K562 (cell line): ENCODE results near the gene B4GALT5. TPM values are rescaled to one million over a fixed set of nuclear protein-coding genes. Genes with fewer than 3 reads are reported as not detected.

Experiments used
- ARID1B ChIP-seq: fragments of 450-650 bp; IDR thresholded peaks from 2 replicates; pipeline ENCODE4 v1.6.1; 2016; ENCODE audit warnings: antibody characterized with exemption, mild to moderate bottlenecking, inconsistent platforms
- HMG20A ChIP-seq: fragments of 450-650 bp; formaldehyde crosslinking; conservative IDR thresholded peaks from 2 replicates; pipeline ENCODE4 v1.4.0; 2020; ENCODE audit warnings: mild to moderate bottlenecking, mixed read lengths
- JUN ChIP-seq, 2 experiments: sonication (generic) in 1 of 2; formaldehyde crosslinking in 1 of 2; IDR thresholded peaks; 2 replicates each; pipeline versions ENCODE4 v1.6.1 to v1.8.0; 2012 to 2022; ENCODE audit warnings: borderline replicate concordance in 2 of 2, mild to moderate bottlenecking in 2 of 2, improper control_type of control experiment in 1 of 2, low read depth in 1 of 2, low read length in 1 of 2, missing genetic modification reagents in 1 of 2
- KDM1A ChIP-seq, 2 experiments: fragments of 450-650 bp; IDR thresholded peaks; 2 replicates each; pipeline ENCODE4 v1.6.1; 2016; ENCODE audit warnings: mild to moderate bottlenecking in 2 of 2
- MAFF ChIP-seq: IDR thresholded peaks from 2 replicates; pipeline ENCODE4 v1.6.1; 2012; ENCODE audit warnings: low read length, improper control_type of control experiment
- RBM15 ChIP-seq: fragments of 200-400 bp; formaldehyde crosslinking; IDR thresholded peaks from 2 replicates; pipeline ENCODE4 v1.6.1; 2018; ENCODE audit warnings: mild to moderate bottlenecking, low read length, moderate library complexity; ENCODE audit not compliant: insufficient read depth
- SPI1 ChIP-seq: IDR thresholded peaks from 2 replicates; pipeline ENCODE4 v1.6.1; 2011; ENCODE audit warnings: low read depth, low read length, control low read depth, borderline replicate concordance
- ZNF785 ChIP-seq: fragments of 250-450 bp; sonication (Bioruptor Pico); IDR thresholded peaks from 2 replicates; pipeline ENCODE4 v1.4.0; 2020; ENCODE audit warnings: mild to moderate bottlenecking
- polyA plus RNA-seq, 8 experiments: library from polyadenylated mRNA; depleted of rRNA in 4 of 8; stranded (reverse) in 5 of 8; unstranded in 3 of 8; fragments of >200 nt; fragmentation: Nextera tagmentation in 2 of 8; fragmentation: Illumina TruSeq in 1 of 8; extraction: Ambion mirVana in 2 of 8; extraction: Trizol in 1 of 8; gene quantifications; 2 replicates each; pipeline versions ENCODE4 v1.2.1 to v1.2.3, GENCODE V29; 2011 to 2014; ENCODE audit warnings: inconsistent platforms in 1 of 8, missing spikeins in 1 of 8
- total RNA-seq, 7 experiments: library from RNA; depleted of rRNA in 6 of 7; stranded (reverse); fragments of >200 nt in 6 of 7; fragmentation: Illumina TruSeq in 2 of 7; extraction: Trizol in 2 of 7; gene quantifications; 2 replicates each; pipeline versions ENCODE4 v1.2.1 to v1.2.3, GENCODE V29; 2011 to 2021; ENCODE audit warnings: low replicate concordance in 1 of 7
- TF ChIP-seq, protein P1 (sequence below): fragments of 450-650 bp; IDR thresholded peaks from 2 replicates; pipeline ENCODE4 v1.7.0; 2016; ENCODE audit warnings: borderline replicate concordance
- TF ChIP-seq, protein P2 (sequence below): fragments of 200-800 bp; sonication (Bioruptor generic); IDR thresholded peaks from 2 replicates; pipeline ENCODE4 v1.6.1; 2017; ENCODE audit warnings: missing genetic modification characterization, missing compliant biosample characterization
- TF ChIP-seq, protein P3 (sequence below), 3 experiments: IDR thresholded peaks in 2 of 3; conservative IDR thresholded peaks in 1 of 3; 2 replicates each; pipeline ENCODE4 v1.5.1; 2011 to 2012; ENCODE audit warnings: low read length in 3 of 3, mild to moderate bottlenecking in 3 of 3, control low read depth in 2 of 3, improper control_type of control experiment in 1 of 3, inconsistent platforms in 1 of 3, low read depth in 1 of 3, mixed read lengths in 1 of 3, moderate library complexity in 1 of 3; ENCODE audit not compliant: insufficient read depth in 2 of 3
- TF ChIP-seq, protein P4 (sequence below): sonication (generic); formaldehyde crosslinking; IDR thresholded peaks from 2 replicates; pipeline ENCODE4 v1.8.1; 2023; ENCODE audit warnings: mild to moderate bottlenecking, missing genetic modification reagents
- TF ChIP-seq, protein P5 (sequence below): fragments of 250-450 bp; sonication (Bioruptor Pico); IDR thresholded peaks from 2 replicates; pipeline ENCODE4 v1.4.0; 2020; ENCODE audit warnings: mild to moderate bottlenecking, moderate library complexity
- TF ChIP-seq, protein P6 (sequence below), 2 experiments: fragments of 450-650 bp in 1 of 2; sonication (generic) in 1 of 2; formaldehyde crosslinking in 1 of 2; IDR thresholded peaks in 1 of 2; conservative IDR thresholded peaks in 1 of 2; 2 replicates each; pipeline versions ENCODE4 v1.6.1 to v1.8.1; 2016 to 2023; ENCODE audit warnings: mild to moderate bottlenecking in 2 of 2, moderate library complexity in 2 of 2, inconsistent platforms in 1 of 2, missing genetic modification reagents in 1 of 2

Gene B4GALT5
- total and polyA plus RNA-seq, 9 of the 15 experiments (the other 6 are each of a cell fraction or from before 2014, with no cell fraction given): 8.5 to 32.6 (median 23.4) TPM

DNA sequence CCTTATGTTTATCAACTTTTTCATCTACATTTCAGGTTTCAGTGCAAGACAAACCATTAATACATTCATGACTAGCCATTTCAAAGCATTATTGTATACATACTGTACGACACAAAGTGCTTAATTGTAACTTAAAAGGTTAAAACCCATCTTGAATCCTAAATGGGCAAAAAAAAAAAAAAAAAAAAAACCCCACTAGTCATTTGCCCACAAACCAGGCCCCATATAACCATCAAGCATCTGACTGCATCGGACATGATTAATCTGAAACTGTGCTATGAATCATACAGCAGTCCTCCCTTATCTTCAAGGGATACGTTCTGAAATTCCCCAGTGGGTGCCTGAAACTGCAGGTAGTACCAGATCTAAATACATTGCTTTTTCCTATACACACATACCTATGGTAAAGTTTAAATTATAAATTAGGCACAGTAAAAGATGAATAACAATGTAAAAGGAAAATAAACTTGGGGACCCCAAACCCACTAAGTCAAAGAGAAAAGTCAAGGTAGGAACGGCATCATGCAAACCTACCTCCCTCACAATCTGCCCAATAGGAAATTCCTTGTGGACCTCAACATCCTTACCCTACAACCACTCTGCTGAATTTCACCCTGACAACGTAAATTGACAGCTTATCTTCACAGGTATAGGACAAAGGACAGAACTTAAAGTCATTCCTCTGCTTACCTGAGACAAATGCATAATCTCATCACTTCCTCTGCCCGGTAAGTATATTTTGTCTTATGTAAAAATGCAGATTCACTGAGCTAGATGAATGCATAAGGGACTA, 14.3 kb downstream of the B4GALT5 start (continued):
- TF ChIP-seq, protein P1, sequence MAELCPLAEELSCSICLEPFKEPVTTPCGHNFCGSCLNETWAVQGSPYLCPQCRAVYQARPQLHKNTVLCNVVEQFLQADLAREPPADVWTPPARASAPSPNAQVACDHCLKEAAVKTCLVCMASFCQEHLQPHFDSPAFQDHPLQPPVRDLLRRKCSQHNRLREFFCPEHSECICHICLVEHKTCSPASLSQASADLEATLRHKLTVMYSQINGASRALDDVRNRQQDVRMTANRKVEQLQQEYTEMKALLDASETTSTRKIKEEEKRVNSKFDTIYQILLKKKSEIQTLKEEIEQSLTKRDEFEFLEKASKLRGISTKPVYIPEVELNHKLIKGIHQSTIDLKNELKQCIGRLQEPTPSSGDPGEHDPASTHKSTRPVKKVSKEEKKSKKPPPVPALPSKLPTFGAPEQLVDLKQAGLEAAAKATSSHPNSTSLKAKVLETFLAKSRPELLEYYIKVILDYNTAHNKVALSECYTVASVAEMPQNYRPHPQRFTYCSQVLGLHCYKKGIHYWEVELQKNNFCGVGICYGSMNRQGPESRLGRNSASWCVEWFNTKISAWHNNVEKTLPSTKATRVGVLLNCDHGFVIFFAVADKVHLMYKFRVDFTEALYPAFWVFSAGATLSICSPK: no peak
- TF ChIP-seq, protein P2, sequence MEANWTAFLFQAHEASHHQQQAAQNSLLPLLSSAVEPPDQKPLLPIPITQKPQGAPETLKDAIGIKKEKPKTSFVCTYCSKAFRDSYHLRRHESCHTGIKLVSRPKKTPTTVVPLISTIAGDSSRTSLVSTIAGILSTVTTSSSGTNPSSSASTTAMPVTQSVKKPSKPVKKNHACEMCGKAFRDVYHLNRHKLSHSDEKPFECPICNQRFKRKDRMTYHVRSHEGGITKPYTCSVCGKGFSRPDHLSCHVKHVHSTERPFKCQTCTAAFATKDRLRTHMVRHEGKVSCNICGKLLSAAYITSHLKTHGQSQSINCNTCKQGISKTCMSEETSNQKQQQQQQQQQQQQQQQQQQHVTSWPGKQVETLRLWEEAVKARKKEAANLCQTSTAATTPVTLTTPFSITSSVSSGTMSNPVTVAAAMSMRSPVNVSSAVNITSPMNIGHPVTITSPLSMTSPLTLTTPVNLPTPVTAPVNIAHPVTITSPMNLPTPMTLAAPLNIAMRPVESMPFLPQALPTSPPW: 0 out of 2 replicates have a peak, but pooled peaks have one; percentile 19
- TF ChIP-seq MAFF (no peak), ARID1B (peak; percentile 71), HMG20A (CRISPR knock-in tag) (no peak), KDM1A (IDR thresholded peaks at IDR 0.05) (0 out of 4 replicates have a peak, but pooled peaks of 1 of the 2 experiments have one; percentile 23), ZNF785 (CRISPR knock-in tag) (no peak), RBM15 (no peak), SPI1 (no peak), JUN (IDR thresholded peaks at IDR 0.05; ENCODE audit: borderline replicate concordance, low read depth, low read length) (0 out of 2 replicates have a peak, but pooled peaks have one; percentile 28), JUN (CRISPR knock-in tag; IDR thresholded peaks at IDR 0.05; ENCODE audit: borderline replicate concordance) (no peak)
- TF ChIP-seq, protein P3, sequence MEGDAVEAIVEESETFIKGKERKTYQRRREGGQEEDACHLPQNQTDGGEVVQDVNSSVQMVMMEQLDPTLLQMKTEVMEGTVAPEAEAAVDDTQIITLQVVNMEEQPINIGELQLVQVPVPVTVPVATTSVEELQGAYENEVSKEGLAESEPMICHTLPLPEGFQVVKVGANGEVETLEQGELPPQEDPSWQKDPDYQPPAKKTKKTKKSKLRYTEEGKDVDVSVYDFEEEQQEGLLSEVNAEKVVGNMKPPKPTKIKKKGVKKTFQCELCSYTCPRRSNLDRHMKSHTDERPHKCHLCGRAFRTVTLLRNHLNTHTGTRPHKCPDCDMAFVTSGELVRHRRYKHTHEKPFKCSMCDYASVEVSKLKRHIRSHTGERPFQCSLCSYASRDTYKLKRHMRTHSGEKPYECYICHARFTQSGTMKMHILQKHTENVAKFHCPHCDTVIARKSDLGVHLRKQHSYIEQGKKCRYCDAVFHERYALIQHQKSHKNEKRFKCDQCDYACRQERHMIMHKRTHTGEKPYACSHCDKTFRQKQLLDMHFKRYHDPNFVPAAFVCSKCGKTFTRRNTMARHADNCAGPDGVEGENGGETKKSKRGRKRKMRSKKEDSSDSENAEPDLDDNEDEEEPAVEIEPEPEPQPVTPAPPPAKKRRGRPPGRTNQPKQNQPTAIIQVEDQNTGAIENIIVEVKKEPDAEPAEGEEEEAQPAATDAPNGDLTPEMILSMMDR (IDR thresholded peaks at IDR 0.05 in 2 of 3, conservative IDR thresholded peaks at IDR 0.05 in 1 of 3; ENCODE audit: insufficient read depth in 2 of 3, low read depth in 1 of 3, low read length in 3 of 3): no peak
- TF ChIP-seq, protein P4, sequence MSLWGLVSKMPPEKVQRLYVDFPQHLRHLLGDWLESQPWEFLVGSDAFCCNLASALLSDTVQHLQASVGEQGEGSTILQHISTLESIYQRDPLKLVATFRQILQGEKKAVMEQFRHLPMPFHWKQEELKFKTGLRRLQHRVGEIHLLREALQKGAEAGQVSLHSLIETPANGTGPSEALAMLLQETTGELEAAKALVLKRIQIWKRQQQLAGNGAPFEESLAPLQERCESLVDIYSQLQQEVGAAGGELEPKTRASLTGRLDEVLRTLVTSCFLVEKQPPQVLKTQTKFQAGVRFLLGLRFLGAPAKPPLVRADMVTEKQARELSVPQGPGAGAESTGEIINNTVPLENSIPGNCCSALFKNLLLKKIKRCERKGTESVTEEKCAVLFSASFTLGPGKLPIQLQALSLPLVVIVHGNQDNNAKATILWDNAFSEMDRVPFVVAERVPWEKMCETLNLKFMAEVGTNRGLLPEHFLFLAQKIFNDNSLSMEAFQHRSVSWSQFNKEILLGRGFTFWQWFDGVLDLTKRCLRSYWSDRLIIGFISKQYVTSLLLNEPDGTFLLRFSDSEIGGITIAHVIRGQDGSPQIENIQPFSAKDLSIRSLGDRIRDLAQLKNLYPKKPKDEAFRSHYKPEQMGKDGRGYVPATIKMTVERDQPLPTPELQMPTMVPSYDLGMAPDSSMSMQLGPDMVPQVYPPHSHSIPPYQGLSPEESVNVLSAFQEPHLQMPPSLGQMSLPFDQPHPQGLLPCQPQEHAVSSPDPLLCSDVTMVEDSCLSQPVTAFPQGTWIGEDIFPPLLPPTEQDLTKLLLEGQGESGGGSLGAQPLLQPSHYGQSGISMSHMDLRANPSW: no peak
- TF ChIP-seq, protein P5, sequence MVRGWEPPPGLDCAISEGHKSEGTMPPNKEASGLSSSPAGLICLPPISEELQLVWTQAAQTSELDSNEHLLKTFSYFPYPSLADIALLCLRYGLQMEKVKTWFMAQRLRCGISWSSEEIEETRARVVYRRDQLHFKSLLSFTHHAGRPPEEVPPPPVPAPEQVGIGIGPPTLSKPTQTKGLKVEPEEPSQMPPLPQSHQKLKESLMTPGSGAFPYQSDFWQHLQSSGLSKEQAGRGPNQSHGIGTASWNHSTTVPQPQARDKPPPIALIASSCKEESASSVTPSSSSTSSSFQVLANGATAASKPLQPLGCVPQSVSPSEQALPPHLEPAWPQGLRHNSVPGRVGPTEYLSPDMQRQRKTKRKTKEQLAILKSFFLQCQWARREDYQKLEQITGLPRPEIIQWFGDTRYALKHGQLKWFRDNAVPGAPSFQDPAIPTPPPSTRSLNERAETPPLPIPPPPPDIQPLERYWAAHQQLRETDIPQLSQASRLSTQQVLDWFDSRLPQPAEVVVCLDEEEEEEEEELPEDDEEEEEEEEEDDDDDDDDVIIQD (CRISPR knock-in tag): no peak
- TF ChIP-seq, protein P6, sequence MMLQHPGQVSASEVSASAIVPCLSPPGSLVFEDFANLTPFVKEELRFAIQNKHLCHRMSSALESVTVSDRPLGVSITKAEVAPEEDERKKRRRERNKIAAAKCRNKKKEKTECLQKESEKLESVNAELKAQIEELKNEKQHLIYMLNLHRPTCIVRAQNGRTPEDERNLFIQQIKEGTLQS (IDR thresholded peaks at IDR 0.05): peak; percentile 66
- TF ChIP-seq, protein P6 (CRISPR knock-in tag; conservative IDR thresholded peaks at IDR 0.05): no peak
